Activated gamma-delta T cell treated with Interleukin-2 at 50 U/mL for 16 hours (primary cell): ENCODE measurements around the gene SUSD1.
"Not testable (repeated sequence)": the region's sequence is repeated elsewhere in the genome, so short reads cannot be mapped to it uniquely, and the experiment has no call there.

ENCODE experiments used
- DNase-seq: peaks from one replicate; pipeline ENCODE4 v3.0.0-alpha.2; 2020

The SUSD1 gene

GRCh38 chr9:112174965-112175795 lies at the start of gene SUSD1:
Gene SUSD1, minus strand, starts transcription at chr9:112175297. Its CDS starts 62 bp downstream, at chr9:112175235.
- peak; percentile 29 for DNase-seq

GRCh38 chr9:112224401-112225289 lies 49.5 kb upstream of the SUSD1 start:
- no peak for DNase-seq

- no peak for DNase-seq
These were observed 43.8 kb upstream of the SUSD1 start for GRCh38 chr9:112218908-112219307.

- no peak for DNase-seq
These were observed 37.8 kb upstream of the SUSD1 start for GRCh38 chr9:112212926-112213325.

- no peak for DNase-seq
These were observed 32.4 kb upstream of the SUSD1 start for GRCh38 chr9:112207451-112207850.

- DNase-seq, result no peak
These were observed 28.4 kb upstream of the SUSD1 start for GRCh38 chr9:112203536-112203935.

GRCh38 chr9:112200711-112201110 lies 25.6 kb upstream of the SUSD1 start:
- DNase-seq, result no peak

- no peak for DNase-seq
These were observed 23.5 kb upstream of the SUSD1 start for GRCh38 chr9:112198646-112199045.

GRCh38 chr9:112194969-112195431 lies 19.9 kb upstream of the SUSD1 start:
- DNase-seq, result no peak

- no peak for DNase-seq
These were observed 18.6 kb upstream of the SUSD1 start for GRCh38 chr9:112193572-112194288.

- not testable (repeated sequence) for DNase-seq
These were observed 15.2 kb upstream of the SUSD1 start for GRCh38 chr9:112190320-112190719.

GRCh38 chr9:112188884-112189283 lies 13.8 kb upstream of the SUSD1 start:
- no peak for DNase-seq

GRCh38 chr9:112187404-112187803 lies 12.3 kb upstream of the SUSD1 start:
- DNase-seq, result no peak

- no peak for DNase-seq
These were observed 11.6 kb upstream of the SUSD1 start for GRCh38 chr9:112186695-112187094.

- no peak for DNase-seq
These were observed 9.8 kb upstream of the SUSD1 start for GRCh38 chr9:112184946-112185345.

- DNase-seq, result no peak
These were observed 9.1 kb upstream of the SUSD1 start for GRCh38 chr9:112184221-112184620.

GRCh38 chr9:112180387-112180881 lies 5.3 kb upstream of the SUSD1 start:
- peak; percentile 52 for DNase-seq

- no peak for DNase-seq
These were observed 4.7 kb upstream of the SUSD1 start for GRCh38 chr9:112179816-112180215.

GRCh38 chr9:112176524-112176923 lies 1.4 kb upstream of the SUSD1 start:
- peak; percentile 27 for DNase-seq

GRCh38 chr9:112175796-112176315 lies 759 bp upstream of the SUSD1 start:
- DNase-seq, result no peak

GRCh38 chr9:112174222-112174964 lies 704 bp downstream of the SUSD1 start:
- DNase-seq, result peak; percentile 72
